GM21529 (cell line): Measurements from ENCODE around the gene MAGIX.
A peak's percentile ranks its signal among the peaks of the same experiment; 100 is the strongest.
"Not testable (repeated sequence)": the region's sequence is repeated elsewhere in the genome, so short reads cannot be mapped to it uniquely, and the experiment has no call there.

Experiments
- ATAC-seq: cut with Tn5 transposase; IDR thresholded peaks from one replicate; pipeline ENCODE4 v1.9.1; 2021; ENCODE audit not compliant: unreplicated experiment

MAGIX gene

GRCh38 chrX:49157194-49157593 is 5.4 kb upstream of the MAGIX start:
- ATAC-seq, result no peak

DNA sequence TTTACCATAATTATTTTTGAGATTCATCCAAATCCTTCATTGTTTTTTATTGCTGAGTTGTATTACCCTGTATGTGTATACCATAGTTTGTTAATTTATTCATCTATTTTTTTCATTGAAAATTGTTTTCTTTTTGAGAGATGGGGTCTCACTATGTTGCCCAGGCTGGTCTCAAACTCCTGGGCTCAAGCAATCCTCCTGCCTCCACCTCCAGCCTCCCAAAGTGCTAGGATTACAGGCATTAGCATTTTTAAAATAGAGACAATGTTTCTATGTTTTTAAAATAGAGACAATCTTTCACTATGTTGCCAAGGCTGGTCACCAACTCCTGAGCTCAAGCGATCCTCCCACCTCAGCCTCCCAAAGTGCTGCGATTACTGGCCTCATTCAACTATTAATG is 1.6 kb upstream of the MAGIX start:
- no peak for ATAC-seq

GRCh38 chrX:49161632-49162031 is 926 bp upstream of the MAGIX start:
- ATAC-seq, result no peak

DNA sequence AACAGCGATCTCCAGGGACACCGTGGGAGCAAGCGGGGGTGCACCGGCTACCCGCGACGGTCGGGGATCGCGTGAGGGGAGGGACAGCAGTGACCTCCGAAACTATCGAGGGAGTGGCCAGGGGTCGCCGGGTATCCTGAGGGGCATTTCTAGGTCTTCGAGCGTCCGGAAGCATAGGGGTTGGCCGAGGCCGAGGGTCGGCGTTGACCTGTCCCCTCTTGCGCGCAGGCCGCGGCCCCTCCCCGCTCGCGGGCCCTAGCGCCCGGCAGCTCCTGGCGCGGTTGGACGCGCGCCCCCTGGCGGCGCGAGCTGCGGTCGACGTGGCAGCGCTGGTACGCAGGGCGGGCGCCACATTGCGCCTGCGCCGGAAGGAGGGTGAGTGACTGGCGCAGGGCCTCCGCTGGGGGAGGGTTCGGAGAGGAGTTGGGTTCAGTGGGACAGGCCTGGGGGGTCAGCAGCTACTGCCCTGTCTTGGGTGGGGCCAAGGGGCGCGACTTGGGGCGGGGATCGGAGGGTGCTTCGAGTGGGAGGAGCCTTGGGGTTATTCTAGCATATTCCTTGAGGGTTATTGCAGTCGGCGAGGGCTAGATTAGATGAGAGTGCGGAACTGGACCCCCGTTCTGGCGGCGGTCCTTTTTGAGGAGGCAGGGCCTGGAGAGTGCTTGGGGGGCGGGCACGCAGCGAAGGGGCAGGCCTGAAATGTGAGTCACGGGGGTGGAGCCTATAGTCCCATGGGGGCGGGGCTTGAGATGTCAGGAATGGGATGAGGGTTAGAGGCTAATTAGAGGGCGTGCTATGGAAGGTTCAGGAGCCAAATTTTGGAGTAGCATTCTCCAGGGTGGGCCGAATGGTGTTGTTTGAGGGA is 1.2 kb downstream of the MAGIX start:
- peak; percentile 54 for ATAC-seq

DNA sequence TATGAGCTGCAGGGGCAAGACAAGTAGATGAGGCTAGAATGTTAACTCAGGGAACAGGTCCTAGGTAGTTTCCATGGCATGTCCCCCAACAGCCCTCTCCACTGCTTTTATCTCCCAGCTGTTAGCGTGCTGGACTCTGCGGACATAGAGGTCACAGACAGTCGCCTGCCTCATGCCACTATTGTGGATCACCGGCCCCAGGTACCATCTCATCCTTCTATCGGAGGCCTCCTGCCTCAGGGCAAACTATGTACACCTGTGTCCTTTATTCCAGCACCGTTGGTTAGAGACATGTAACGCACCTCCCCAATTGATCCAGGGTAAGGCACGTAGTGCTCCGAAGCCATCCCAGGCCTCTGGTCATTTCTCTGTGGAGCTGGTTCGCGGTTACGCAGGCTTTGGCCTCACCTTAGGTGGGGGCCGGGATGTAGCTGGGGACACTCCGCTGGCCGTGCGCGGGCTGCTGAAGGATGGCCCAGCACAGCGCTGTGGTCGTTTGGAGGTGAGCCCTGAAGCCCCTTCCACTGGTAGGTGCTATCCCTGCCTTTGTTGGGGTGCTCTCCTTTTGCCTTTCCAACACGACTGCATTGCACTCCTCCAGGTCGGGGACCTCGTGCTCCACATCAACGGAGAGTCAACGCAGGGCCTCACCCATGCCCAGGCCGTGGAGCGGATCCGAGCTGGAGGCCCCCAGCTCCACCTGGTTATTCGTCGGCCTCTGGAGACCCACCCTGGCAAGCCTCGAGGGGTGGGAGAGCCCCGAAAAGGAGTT is 2.2 kb downstream of the MAGIX start:
- no peak for ATAC-seq

DNA sequence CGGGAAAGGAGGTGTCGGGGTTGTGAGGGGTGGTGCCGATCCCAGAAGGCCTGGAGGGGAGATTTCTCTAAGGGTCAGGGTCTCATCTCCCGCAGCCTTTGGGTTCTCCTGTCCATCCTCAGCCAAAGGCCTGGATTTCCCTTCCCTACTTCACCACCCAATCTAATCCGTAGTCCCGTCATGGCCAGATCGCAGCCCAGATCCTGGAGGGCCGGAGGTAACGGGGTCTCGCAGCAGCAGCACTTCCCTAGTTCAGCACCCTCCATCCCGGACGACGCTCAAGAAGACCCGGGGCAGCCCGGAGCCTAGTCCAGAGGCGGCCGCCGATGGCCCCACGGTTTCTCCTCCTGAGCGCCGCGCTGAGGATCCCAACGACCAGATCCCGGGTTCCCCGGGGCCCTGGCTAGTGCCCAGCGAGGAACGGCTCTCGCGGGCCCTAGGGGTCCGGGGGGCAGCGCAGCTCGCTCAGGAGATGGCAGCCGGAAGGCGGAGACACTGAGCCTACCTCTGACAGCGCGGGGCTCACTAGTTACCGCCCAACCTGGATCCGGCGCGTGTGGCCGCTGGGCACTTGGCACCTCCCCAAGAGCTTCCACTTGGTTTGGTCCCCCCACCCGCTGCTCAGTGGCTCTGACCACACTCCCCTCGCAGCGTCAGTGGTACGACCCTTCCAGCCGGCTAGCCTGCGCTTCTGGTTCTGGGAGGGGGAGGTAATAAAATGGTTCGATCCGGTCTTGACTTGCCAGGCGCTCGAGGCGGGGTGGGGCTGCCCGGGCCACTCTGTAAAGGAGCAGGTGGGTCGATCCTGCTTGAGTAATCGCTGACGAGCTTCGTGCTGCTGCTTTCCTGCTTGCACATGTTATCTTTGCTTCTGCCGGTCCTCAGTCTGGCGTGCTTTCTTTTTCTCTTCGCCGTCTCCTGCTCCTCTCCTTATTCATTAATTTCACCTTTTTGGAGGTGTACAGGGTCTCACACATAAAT is 3.6 kb downstream of the MAGIX start:
- peak; percentile 38 for ATAC-seq

DNA sequence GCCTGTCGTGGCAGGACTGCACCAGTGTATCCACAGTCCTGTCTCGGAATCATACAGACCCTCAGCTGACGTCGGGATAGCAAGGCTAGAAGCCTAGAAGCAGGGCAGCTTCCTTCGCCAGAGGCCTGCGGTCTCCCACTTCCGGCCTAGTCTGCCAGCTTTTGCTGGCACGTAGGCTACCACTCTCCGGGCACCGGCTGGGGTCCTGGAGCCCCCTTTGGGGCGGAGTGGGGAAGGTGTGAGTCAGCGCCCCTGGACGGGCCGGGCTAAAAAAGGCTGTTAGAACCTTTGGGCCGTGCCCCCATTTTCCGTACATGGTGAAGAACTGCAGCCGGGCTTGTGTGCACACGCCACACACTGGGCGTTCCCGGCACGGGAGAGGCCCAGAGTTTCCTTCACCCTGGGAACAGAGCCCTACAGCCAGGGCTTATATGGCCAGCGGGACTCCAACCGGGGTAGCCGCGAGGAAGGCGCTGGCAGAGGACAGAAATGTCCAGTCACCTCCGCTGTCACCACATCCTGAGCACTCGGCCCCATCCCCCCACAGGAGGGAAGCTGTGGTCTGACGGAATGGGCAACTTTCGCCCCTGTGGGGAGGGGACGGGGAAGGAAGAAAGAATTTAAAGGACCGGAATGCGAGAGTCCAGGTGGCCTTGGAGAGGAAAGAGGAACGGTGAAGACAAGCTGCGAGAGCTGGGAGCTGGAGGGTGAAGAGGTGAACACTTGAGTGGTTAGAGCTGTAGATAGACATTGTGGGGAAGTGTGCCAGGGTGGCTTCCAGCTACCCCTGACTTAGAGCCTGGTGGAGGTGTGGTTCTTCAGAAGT is 4.6 kb downstream of the MAGIX start:
- ATAC-seq, result no peak

DNA sequence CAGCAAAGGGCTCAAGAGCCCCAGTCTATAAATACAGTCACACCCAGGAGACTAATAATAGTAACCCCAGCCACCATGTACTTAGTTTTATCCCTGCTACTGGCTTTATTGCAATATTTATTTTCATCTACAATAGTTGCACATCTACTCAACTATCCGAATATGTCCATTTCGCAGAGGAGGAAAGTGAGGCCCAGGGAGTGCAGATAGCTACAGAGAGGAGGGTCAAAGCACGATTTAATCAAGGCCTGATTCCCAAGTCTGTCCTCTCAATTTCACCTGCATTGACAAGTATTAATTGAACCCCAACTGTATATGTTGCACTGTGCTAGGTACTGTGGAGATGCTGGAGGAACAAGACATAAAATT is 5.2 kb downstream of the MAGIX start:
- ATAC-seq, result no peak

DNA sequence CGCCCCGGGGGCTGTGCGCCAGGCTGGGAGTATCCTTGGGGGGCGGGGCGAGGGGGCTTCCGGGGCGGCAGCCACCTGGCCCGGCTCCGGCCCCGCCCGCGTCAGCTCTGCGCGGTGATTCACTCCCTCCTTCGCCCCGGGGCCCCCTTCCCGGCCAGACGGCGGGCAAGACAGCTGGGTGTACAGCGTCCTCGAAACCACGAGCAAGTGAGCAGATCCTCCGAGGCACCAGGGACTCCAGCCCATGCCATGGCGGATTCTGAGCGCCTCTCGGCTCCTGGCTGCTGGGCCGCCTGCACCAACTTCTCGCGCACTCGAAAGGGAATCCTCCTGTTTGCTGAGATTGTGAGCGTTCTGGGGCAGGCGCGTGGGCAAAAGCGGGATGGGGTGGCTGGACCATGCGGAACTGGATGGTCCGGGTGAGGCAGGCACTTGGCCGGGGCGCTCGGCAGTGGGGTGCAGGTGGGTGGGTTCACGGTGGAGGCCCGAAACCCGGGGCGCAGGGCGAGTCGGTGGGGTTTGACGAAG is 9.3 kb downstream of the MAGIX start, which contains the start of gene PLP2:
PLP2 (plus strand) TSS at position 147 of the 528 bp plus-strand sequence; CDS start at position 250, 103 bp downstream.
- ATAC-seq, result peak; percentile 41

- peak; percentile 70 for ATAC-seq
Measured at GRCh38 chrX:49172280-49172780, 9.8 kb downstream of the MAGIX start.

DNA sequence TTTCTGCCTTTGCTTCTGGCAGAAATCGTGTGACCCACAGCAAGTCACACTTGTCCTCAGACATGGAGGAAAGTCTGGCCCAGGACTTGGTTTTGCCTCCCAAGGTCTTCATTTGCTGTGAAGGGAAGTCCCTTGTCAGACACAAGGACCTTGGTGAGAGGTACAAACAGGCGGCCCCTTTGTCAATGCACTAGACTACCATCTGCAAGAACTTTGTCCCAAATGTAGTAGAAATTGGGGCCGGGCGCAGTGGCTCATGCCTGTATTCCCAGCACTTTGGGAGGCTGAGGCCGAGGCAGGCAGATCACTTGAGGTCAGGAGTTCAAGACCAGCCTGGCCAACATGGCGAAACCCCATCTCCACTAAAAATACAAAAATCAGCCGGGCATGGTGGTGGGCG is 11.0 kb downstream of the MAGIX start:
- not testable (repeated sequence) for ATAC-seq

DNA sequence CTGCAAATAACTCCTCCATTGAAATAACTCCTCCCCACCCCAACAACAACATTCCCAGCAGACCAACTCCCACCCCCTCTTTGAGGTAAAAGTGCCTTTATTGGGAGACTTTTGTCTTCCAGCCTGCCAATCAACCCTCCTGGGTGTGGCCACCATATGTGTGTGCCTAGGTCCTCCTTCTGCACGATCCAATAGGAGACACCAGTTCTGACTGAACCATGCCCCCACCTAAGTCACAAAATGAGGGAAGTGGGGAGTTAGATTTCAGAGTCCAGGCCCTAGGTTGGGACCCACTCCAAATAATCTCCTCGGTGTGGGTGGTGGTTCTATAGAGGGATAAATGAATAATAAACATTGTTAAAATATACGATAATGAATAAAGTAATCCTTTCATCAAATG is 12.2 kb downstream of the MAGIX start:
- no peak for ATAC-seq

GRCh38 chrX:49175435-49176274 is 13.1 kb downstream of the MAGIX start:
- ATAC-seq, result no peak

- ATAC-seq, result no peak
Measured at GRCh38 chrX:49176421-49177326, 14.1 kb downstream of the MAGIX start.

- no peak for ATAC-seq
Measured at GRCh38 chrX:49177338-49177833, 14.8 kb downstream of the MAGIX start.

GRCh38 chrX:49177873-49178480 is 15.4 kb downstream of the MAGIX start:
- ATAC-seq, result no peak

- ATAC-seq, result no peak
Measured at GRCh38 chrX:49178537-49178936, 16.0 kb downstream of the MAGIX start.
